H1 (cell line): ENCODE measurements around the gene HOXB4. TPM values are rescaled to one million over a fixed set of nuclear protein-coding genes. Genes with fewer than 3 reads are reported as not detected.

ENCODE experiments used
- CTCF ChIA-PET: fragments of 300-600 bp; sonication (Branson Sonifier 250); formaldehyde crosslinking; loops from one replicate; lab custom pipeline; 2021; ENCODE audit not compliant: partially characterized antibody; lab: Charles Lee
- POLR2A ChIA-PET: fragments of 300-600 bp; sonication (Branson Sonifier 250); formaldehyde crosslinking; loops from one replicate; lab custom pipeline; 2021; ENCODE audit warnings: inconsistent platforms; ENCODE audit not compliant: partially characterized antibody; lab: Charles Lee
- DNase-seq, 2 experiments: peaks; one replicate each; pipeline versions ENCODE4 v3.0.0 to v3.0.0-alpha.2; 2010 to 2022; ENCODE audit warnings: low spot score in 2 of 2, low read depth in 1 of 2, mixed read lengths in 1 of 2
- FAIRE-seq: peaks from 2 replicates; lab custom pipeline; 2011; peaks lifted over from hg19 to GRCh38; lab: Jason Lieb, UNC
- H2AFZ ChIP-seq: 2 replicates; pipeline ENCODE4 v1.8.1; 2012; ENCODE audit warnings: low read length, inconsistent platforms
- H2AK5ac ChIP-seq: 2 replicates; pipeline ENCODE4 v1.6.1; 2013; ENCODE audit warnings: low read depth, low read length
- H2BK120ac ChIP-seq: replicated peaks from 2 replicates; pipeline ENCODE3; 2013; ENCODE audit warnings: low read depth, low read length, inconsistent platforms
- H2BK12ac ChIP-seq: 2 replicates; pipeline ENCODE4 v1.6.1; 2013; ENCODE audit warnings: low read depth, low read length
- H2BK15ac ChIP-seq: 2 replicates; pipeline ENCODE4 v1.6.1; 2013; ENCODE audit warnings: low read length
- H2BK20ac ChIP-seq: 2 replicates; pipeline ENCODE4 v1.6.1; 2013; ENCODE audit warnings: low read length
- H2BK5ac ChIP-seq: 2 replicates; pipeline ENCODE4 v1.6.1; 2013; ENCODE audit warnings: low read depth, low read length
- H3K14ac ChIP-seq: 2 replicates; pipeline ENCODE4 v1.6.1; 2013; ENCODE audit warnings: inconsistent platforms; ENCODE audit not compliant: insufficient read length
- H3K18ac ChIP-seq: 2 replicates; pipeline ENCODE4 v1.6.1; 2013; ENCODE audit warnings: low read length; ENCODE audit errors: extremely low read depth
- H3K23ac ChIP-seq: 2 replicates; pipeline ENCODE4 v1.6.1; 2013; ENCODE audit warnings: inconsistent platforms; ENCODE audit not compliant: insufficient read length
- H3K23me2 ChIP-seq: 2 replicates; pipeline ENCODE4 v1.6.1; 2013; ENCODE audit warnings: low read depth, low read length
- H3K27ac ChIP-seq: 2 replicates; pipeline ENCODE4 v1.6.1; 2011; ENCODE audit warnings: low read depth, low read length, inconsistent platforms
- H3K27me3 ChIP-seq, 4 experiments: replicated peaks in 1 of 4; 1 replicate in 1 of 4; 2 replicates in 3 of 4; pipeline versions ENCODE4 v1.6.1 to v1.8.1; 2011 to 2013; ENCODE audit warnings: low read length in 3 of 4, mild to moderate bottlenecking in 3 of 4, inconsistent platforms in 2 of 4, mixed read lengths in 2 of 4, moderate library complexity in 1 of 4; ENCODE audit not compliant: control insufficient read depth in 3 of 4, insufficient read depth in 3 of 4; ENCODE audit errors: extremely low read depth in 1 of 4
- H3K36me3 ChIP-seq, 4 experiments: 2 replicates each; pipeline versions ENCODE4 v1.6.1 to v1.8.1; 2011 to 2013; ENCODE audit warnings: mild to moderate bottlenecking in 4 of 4, low read length in 3 of 4, moderate library complexity in 2 of 4, control low read depth in 1 of 4, inconsistent platforms in 1 of 4; ENCODE audit not compliant: insufficient read depth in 4 of 4, control insufficient read depth in 2 of 4
- H3K4ac ChIP-seq: replicated peaks from 2 replicates; pipeline ENCODE3; 2013; ENCODE audit warnings: low read length, low read depth, mixed read lengths, inconsistent platforms; ENCODE audit not compliant: insufficient read length
- H3K4me1 ChIP-seq, 4 experiments: replicated peaks in 1 of 4; 1 replicate in 1 of 4; 2 replicates in 3 of 4; pipeline versions ENCODE4 v1.6.1 to v1.8.1; 2011 to 2013; ENCODE audit warnings: low read length in 3 of 4, inconsistent platforms in 2 of 4, mixed read lengths in 1 of 4; ENCODE audit not compliant: insufficient read depth in 4 of 4, control insufficient read depth in 3 of 4
- H3K4me2 ChIP-seq, 2 experiments: 2 replicates each; pipeline versions ENCODE4 v1.6.1 to v1.8.1; 2011 to 2013; ENCODE audit warnings: low read depth in 2 of 2, low read length in 2 of 2, control low read depth in 1 of 2, inconsistent platforms in 1 of 2, mild to moderate bottlenecking in 1 of 2; ENCODE audit not compliant: insufficient read depth in 1 of 2
- H3K4me3 ChIP-seq, 4 experiments: fragments of 200-600, 300-600 bp in 1 of 4; sonication (generic), shearing (Covaris generic), sonication (Bioruptor Twin) in 1 of 4; 2 replicates each; pipeline versions ENCODE4 v1.5.1 to v1.8.1; 2011 to 2016; ENCODE audit warnings: low read length in 4 of 4, low read depth in 3 of 4, control low read depth in 2 of 4, inconsistent platforms in 2 of 4, mild to moderate bottlenecking in 2 of 4, mixed read lengths in 1 of 4, moderate library complexity in 1 of 4; ENCODE audit not compliant: insufficient read depth in 2 of 4; ENCODE audit errors: extremely low read depth in 1 of 4
- H3K56ac ChIP-seq: replicated peaks from 2 replicates; pipeline ENCODE3; 2013; ENCODE audit warnings: low read depth, mild to moderate bottlenecking, mixed read lengths, low read length, inconsistent platforms; ENCODE audit not compliant: insufficient read length
- H3K79me1 ChIP-seq: 2 replicates; pipeline ENCODE4 v1.6.1; 2013; ENCODE audit warnings: low read depth, low read length, control low read depth
- H3K79me2 ChIP-seq, 2 experiments: 2 replicates each; pipeline versions ENCODE4 v1.6.1 to v1.8.1; 2012 to 2013; ENCODE audit warnings: low read length in 2 of 2, mild to moderate bottlenecking in 2 of 2, inconsistent platforms in 1 of 2; ENCODE audit not compliant: insufficient read depth in 2 of 2, control insufficient read depth in 1 of 2
- H3K9ac ChIP-seq, 4 experiments: replicated peaks in 1 of 4; 1 replicate in 1 of 4; 2 replicates in 3 of 4; pipeline versions ENCODE4 v1.6.1 to v1.8.1; 2011 to 2013; ENCODE audit warnings: low read depth in 3 of 4, low read length in 3 of 4, control low read depth in 2 of 4, mild to moderate bottlenecking in 2 of 4, moderate library complexity in 2 of 4, inconsistent platforms in 1 of 4; ENCODE audit errors: extremely low read depth in 1 of 4
- H3K9me3 ChIP-seq, 2 experiments: 2 replicates each; pipeline versions ENCODE4 v1.6.1 to v1.8.1; 2012 to 2013; ENCODE audit warnings: mild to moderate bottlenecking in 2 of 2, moderate library complexity in 2 of 2, control low read depth in 1 of 2, inconsistent platforms in 1 of 2, low read depth in 1 of 2, low read length in 1 of 2, mixed read lengths in 1 of 2; ENCODE audit not compliant: insufficient read depth in 2 of 2
- H4K20me1 ChIP-seq, 2 experiments: replicated peaks in 1 of 2; 2 replicates each; pipeline versions ENCODE3 to v1.8.1; 2011 to 2013; ENCODE audit warnings: inconsistent platforms in 2 of 2, low read length in 2 of 2, mild to moderate bottlenecking in 1 of 2; ENCODE audit not compliant: insufficient read depth in 2 of 2, control insufficient read depth in 1 of 2
- H4K5ac ChIP-seq: 2 replicates; pipeline ENCODE4 v1.6.1; 2013; ENCODE audit warnings: low read length, low read depth, mixed read lengths, inconsistent platforms; ENCODE audit not compliant: insufficient read length
- H4K8ac ChIP-seq: 2 replicates; pipeline ENCODE4 v1.8.0; 2013; ENCODE audit warnings: mild to moderate bottlenecking, moderate library complexity, low read length, inconsistent platforms; ENCODE audit not compliant: insufficient read depth; ENCODE audit errors: extremely low read depth
- H4K91ac ChIP-seq: replicated peaks from 2 replicates; pipeline ENCODE3; 2013; ENCODE audit warnings: low read length, mixed read lengths, inconsistent platforms; ENCODE audit not compliant: insufficient read length
- BCL11A ChIP-seq, 2 experiments: IDR thresholded peaks; one replicate each; pipeline ENCODE4 v1.6.1; 2011; ENCODE audit warnings: low read depth in 2 of 2, low read length in 2 of 2, mild to moderate bottlenecking in 2 of 2
- CBX8 ChIP-seq: fragments of 300-800, 300-1000 bp; sonication (generic); IDR thresholded peaks from 2 replicates; pipeline ENCODE4 v1.7.1; 2016; ENCODE audit warnings: low read depth, low read length, borderline replicate concordance
- CTCF ChIP-seq, 3 experiments: IDR thresholded peaks; 1 replicate in 2 of 3; 2 replicates in 1 of 3; pipeline versions ENCODE4 v1.5.1 to v1.6.1; 2011; ENCODE audit warnings: low read length in 3 of 3, mild to moderate bottlenecking in 3 of 3, inconsistent platforms in 2 of 3, low read depth in 1 of 3, moderate library complexity in 1 of 3; ENCODE audit not compliant: insufficient read depth in 1 of 3; ENCODE audit errors: control extremely low read depth in 1 of 3
- EZH2 ChIP-seq: fragments of 200-600 bp; sonication (generic); IDR thresholded peaks from 2 replicates; pipeline ENCODE4 v1.7.1; 2012; ENCODE audit warnings: low read depth, mild to moderate bottlenecking, moderate library complexity, low read length, inconsistent platforms; ENCODE audit not compliant: severe bottlenecking
- GABPA ChIP-seq: IDR thresholded peaks from 2 replicates; pipeline ENCODE4 v1.6.1; 2011; ENCODE audit warnings: mild to moderate bottlenecking, low read length, moderate library complexity, borderline replicate concordance; ENCODE audit not compliant: insufficient read depth
- KDM4A ChIP-seq: IDR thresholded peaks from one replicate; pipeline ENCODE4 v1.7.1; 2012; ENCODE audit warnings: low read depth, mild to moderate bottlenecking, moderate library complexity, low read length, inconsistent platforms; ENCODE audit not compliant: severe bottlenecking
- SUZ12 ChIP-seq: fragments of 200-600 bp; sonication (generic); IDR thresholded peaks from 2 replicates; pipeline ENCODE4 v1.6.1; 2012; ENCODE audit warnings: mild to moderate bottlenecking, inconsistent platforms, low read length, moderate library complexity, mixed read lengths
- TAF1 ChIP-seq: IDR thresholded peaks from 2 replicates; pipeline ENCODE4 v1.6.1; 2011; ENCODE audit warnings: mild to moderate bottlenecking, low read depth, low read length
- WGBS, 2 experiments: shearing (Covaris generic) in 1 of 2; methylation state at CpG; one replicate each; pipeline versions ENCODE4 v1.1.6 to v1.1.7; 2013 to 2015; ENCODE audit warnings: low lambda C conversion rate in 2 of 2, mixed read lengths in 2 of 2, inconsistent platforms in 1 of 2, low coverage in 1 of 2, missing lambda C conversion rate in 1 of 2; ENCODE audit not compliant: insufficient replicate concordance in 2 of 2, insufficient coverage in 1 of 2, insufficient read length in 1 of 2; ENCODE audit errors: extremely low coverage in 1 of 2, missing lambda C conversion rate in 1 of 2; 5-methylcytosine and 5-hydroxymethylcytosine counted together
- polyA plus RNA-seq, 7 experiments: library from polyadenylated mRNA; depleted of rRNA in 3 of 7; stranded (reverse) in 5 of 7; unstranded in 2 of 7; fragments of >200 nt in 5 of 7; fragments of 200-250 nt in 2 of 7; gene quantifications; 1 replicate in 5 of 7; 2 replicates in 1 of 7; 4 replicates in 1 of 7; pipeline versions ENCODE4 v1.2.1 to v1.2.3, GENCODE V29; 2011 to 2013; ENCODE audit warnings: missing spikeins in 2 of 7, mixed read lengths in 2 of 7
- total RNA-seq: library from RNA; stranded (reverse); fragmentation: NEBNext Ultra II Directional; extraction: Animal tissue kit (Norgen Biotek cat#: 25700); gene quantifications from 2 replicates; pipeline ENCODE4 v1.2.1, GENCODE V29; 2021

Gene HOXB4
- total and polyA plus RNA-seq, 2 of the 8 experiments (the other 6 are each of a cell fraction or from before 2014, with no cell fraction given), result not detected

- Histone ChIP-seq H3K36me3 (peaks cover 0 to 18% (median 0%) of the 10 kb centered on the region in 4 experiments; a peak in 1 of 8 replicates), H3K27ac (no peak overlapping the region), H4K8ac (no peak overlapping the region; the same call in 1 of the 2 replicates), H2AK5ac (no peak overlapping the region), H3K4ac (no peak overlapping the region), H3K79me1 (no peaks in the 10 kb centered on the region), H3K18ac (no peak overlapping the region), H3K14ac (no peak overlapping the region), H3K4me2 (peak overlapping the region in 1 of 2 experiments; percentile 26; a peak in 2 of 4 replicates), H3K4me1 (peaks cover 0 to 7% (median 4%) of the 10 kb centered on the region in 4 experiments; a peak in 5 of 7 replicates), H2BK5ac (no peak overlapping the region), H3K79me2 (no peaks in the 10 kb centered on the region), H4K20me1 (peaks cover 18 to 34% of the 10 kb centered on the region in 2 experiments), H2BK15ac (no peak overlapping the region; the same call in 1 of the 2 replicates), H2BK12ac (no peak overlapping the region; the same call in 1 of the 2 replicates), H2BK20ac (no peak overlapping the region), H3K9me3 (no peaks in the 10 kb centered on the region; a peak in 1 of 4 replicates), H3K9ac (no peak overlapping the region), H4K91ac (no peak overlapping the region), H2BK120ac (no peak overlapping the region), H3K4me3 (no peak overlapping the region), H4K5ac (no peak overlapping the region), H3K56ac (no peak overlapping the region), H3K27me3 (peaks cover 98 to 100% (median 99%) of the 10 kb centered on the region in 4 experiments), H3K23ac (no peak overlapping the region), H3K23me2 (0 out of 2 replicates have a peak, but pooled peaks cover 2% of the 10 kb centered on the region), H2AFZ (no peak overlapping the region)
- no peak for FAIRE-seq
- 4% methylated on average over 35 of the region's 55 CpGs; no CpG with 5 or more reads in 1 of the 2 experiments for WGBS, 2 experiments
- POLR2A ChIA-PET, result interaction anchor here (1.7 to 2.0 kb wide), 2 partner anchors 11 to 50 kb away, joined by 3 to 4 read pairs; no protein-coding TSS in a partner anchor
- DNase-seq, result no peak
- CTCF ChIA-PET, result interaction anchor here (1.0 to 5.4 kb wide), 11 partner anchors 9 to 611 kb away, joined by 3 to 30 read pairs (median 4); partner anchors contain the start of genes HOXB5 and HOXB9
- peak; percentile 100 for TF ChIP-seq SUZ12
- no peak for TF ChIP-seq TAF1
- no peak for TF ChIP-seq CTCF (IDR thresholded peaks at IDR 0.05; ENCODE audit: control extremely low read depth in 1 of 3, insufficient read depth in 1 of 3, low read depth in 1 of 3, low read length in 3 of 3)
- no peak for TF ChIP-seq GABPA
- TF ChIP-seq KDM4A, result no peak
- TF ChIP-seq CBX8, result peak; percentile 98; the same call in 1 of the 2 replicates
- peak; percentile 99 for TF ChIP-seq EZH2
- TF ChIP-seq BCL11A (IDR thresholded peaks at IDR 0.05; ENCODE audit: low read depth in 2 of 2, low read length in 2 of 2), result no peak
Observed at GRCh38 chr17:48613862-48614694, 35.9 kb upstream of the HOXB4 start.
